GM12872 (cell line): ENCODE results near the gene SLC25A44.

Experiments
- CTCF ChIP-seq: IDR thresholded peaks from 3 replicates; pipeline ENCODE4 v1.5.1; 2011; ENCODE audit warnings: low read depth, mild to moderate bottlenecking, low read length, moderate library complexity; ENCODE audit not compliant: insufficient read depth

SLC25A44 gene

GRCh38 chr1:156155756-156156510 is 38.0 kb upstream of the SLC25A44 start:
- no peak for TF ChIP-seq CTCF

GRCh38 chr1:156157506-156157905 is 36.4 kb upstream of the SLC25A44 start:
- no peak for TF ChIP-seq CTCF

GRCh38 chr1:156157966-156158365 is 35.9 kb upstream of the SLC25A44 start:
- no peak for TF ChIP-seq CTCF

GRCh38 chr1:156160000-156160742 is 33.7 kb upstream of the SLC25A44 start:
- no peak for TF ChIP-seq CTCF

- TF ChIP-seq CTCF, result no peak
Observed at GRCh38 chr1:156160743-156161171, 33.1 kb upstream of the SLC25A44 start.

- no peak for TF ChIP-seq CTCF
Observed at GRCh38 chr1:156162430-156163037, 31.4 kb upstream of the SLC25A44 start.

- no peak for TF ChIP-seq CTCF
Observed at GRCh38 chr1:156163712-156164111, 30.2 kb upstream of the SLC25A44 start.
